Activated gamma-delta T cell treated with Interleukin-2 at 50 U/mL for 16 hours (primary cell): ENCODE data around the gene CPXCR1.
"Not testable (repeated sequence)": the region's sequence is repeated elsewhere in the genome, so short reads cannot be mapped to it uniquely, and the experiment has no call there.

Source experiments
- DNase-seq: peaks from one replicate; pipeline ENCODE4 v3.0.0-alpha.2; 2020

Gene CPXCR1

GRCh38 chrX:88746925-88747324 is at the start of gene CPXCR1:
TSS of gene CPXCR1 (plus strand) at chrX:88747225. CDS start at chrX:88753415, 6,190 bp downstream.
- no peak for DNase-seq

- DNase-seq: no peak
Measured at GRCh38 chrX:88735835-88736234, 11.2 kb upstream of the CPXCR1 start.

- DNase-seq: not testable (repeated sequence)
Measured at GRCh38 chrX:88746215-88746614, 810 bp upstream of the CPXCR1 start.

GRCh38 chrX:88752339-88752738 is 5.3 kb downstream of the CPXCR1 start:
- not testable (repeated sequence) for DNase-seq

GRCh38 chrX:88789825-88790224 is 42.8 kb downstream of the CPXCR1 start:
- DNase-seq: no peak
